GM12891 (cell line): ENCODE results near the gene GPR37L1.

Experiments used
- PAX5 ChIP-seq: IDR thresholded peaks from 2 replicates; pipeline ENCODE4 v1.6.1; 2011; ENCODE audit warnings: low read length, moderate library complexity, mild to moderate bottlenecking; ENCODE audit not compliant: insufficient read depth, severe bottlenecking
- POLR2A ChIP-seq: IDR thresholded peaks from 2 replicates; pipeline ENCODE4 v1.6.1; 2011; ENCODE audit warnings: low read depth, low read length, control low read depth
- POLR2AphosphoS5 ChIP-seq: IDR thresholded peaks from 2 replicates; pipeline ENCODE4 v1.6.1; 2011; ENCODE audit warnings: low read depth, low read length, control low read depth
- SPI1 ChIP-seq: IDR thresholded peaks from 2 replicates; pipeline ENCODE4 v1.6.1; 2011; ENCODE audit warnings: low read depth, low read length, control low read depth
- TAF1 ChIP-seq: IDR thresholded peaks from 2 replicates; pipeline ENCODE4 v1.6.1; 2011; ENCODE audit warnings: low read depth, low read length, control low read depth

- TF ChIP-seq POLR2AphosphoS5, result no peak
- TF ChIP-seq POLR2A, result no peak
- TF ChIP-seq TAF1, result no peak
- no peak for TF ChIP-seq SPI1
- no peak for TF ChIP-seq PAX5
These were observed 54.5 kb downstream of the GPR37L1 start for GRCh38 chr1:202176949-202177927.
